Uterus (tissue), 4 donors: ENCODE measurements around the gene GPR31. TPM values are rescaled to one million over a fixed set of nuclear protein-coding genes. Genes with fewer than 3 reads are reported as not detected.

Experiments
- DNase-seq, 2 donors: peaks; one replicate each; pipeline ENCODE4 v3.0.0-alpha.2; 2019 to 2020
- H3K27ac ChIP-seq, 2 donors: fragments of 200-600 bp; sonication (generic); 1 replicate in 1 of 2; 2 replicates in 1 of 2; pipeline ENCODE4 v1.5.1; 2016 to 2018
- H3K27me3 ChIP-seq, 2 donors: fragments of 200-600 bp; sonication (generic); one replicate each; pipeline ENCODE4 v1.5.1; 2018 to 2019; ENCODE audit warnings: control low read depth in 1 of 2
- H3K36me3 ChIP-seq, 2 donors: fragments of 200-600 bp; sonication (generic); one replicate each; pipeline ENCODE4 v1.5.1; 2019; ENCODE audit warnings: control low read depth in 1 of 2
- H3K4me1 ChIP-seq, 2 donors: fragments of 200-600 bp; sonication (generic); one replicate each; pipeline ENCODE4 v1.5.1; 2018 to 2019; ENCODE audit warnings: control low read depth in 1 of 2
- H3K4me3 ChIP-seq, 2 donors: fragments of 200-600 bp; sonication (generic); 1 replicate in 1 of 2; 2 replicates in 1 of 2; pipeline ENCODE4 v1.5.1; 2018 to 2019; ENCODE audit warnings: mild to moderate bottlenecking in 1 of 2
- H3K9me3 ChIP-seq, 2 donors: fragments of 200-600 bp; sonication (generic); one replicate each; pipeline ENCODE4 v1.5.1; 2019; ENCODE audit warnings: control low read depth in 1 of 2
- CTCF ChIP-seq, 4 experiments: fragments of 200-600 bp in 2 of 4; fragments of 450-650 bp in 2 of 4; sonication (generic) in 2 of 4; IDR thresholded peaks; one replicate each; pipeline ENCODE4 v1.5.1; 2016 to 2019; ENCODE audit warnings: antibody characterized with exemption in 4 of 4, mild to moderate bottlenecking in 2 of 4, moderate library complexity in 1 of 4
- POLR2A ChIP-seq, 2 donors: fragments of 450-650 bp; IDR thresholded peaks; one replicate each; pipeline ENCODE4 v1.6.1; 2016; ENCODE audit warnings: antibody characterized with exemption in 2 of 2, mild to moderate bottlenecking in 1 of 2, moderate library complexity in 1 of 2
- intact Hi-C: fragments of 100-400 bp; cut with DNase I; formaldehyde crosslinking; loops from one replicate; pipeline ENCODE4 v1.15.1; 2023; ENCODE audit warnings: low total_unique reads
- total RNA-seq, 4 donors: library from RNA; depleted of rRNA in 3 of 4; stranded (reverse); fragments of >200 nt in 3 of 4; gene quantifications; one replicate each; pipeline versions ENCODE4 v1.1.0 to v1.2.4, GENCODE V29; 2014 to 2023
- donor health status: DM: yes; HTN: yes; CAD: no.

Gene GPR31
- total RNA-seq, 4 donors from 2014 or later, result not detected

DNA sequence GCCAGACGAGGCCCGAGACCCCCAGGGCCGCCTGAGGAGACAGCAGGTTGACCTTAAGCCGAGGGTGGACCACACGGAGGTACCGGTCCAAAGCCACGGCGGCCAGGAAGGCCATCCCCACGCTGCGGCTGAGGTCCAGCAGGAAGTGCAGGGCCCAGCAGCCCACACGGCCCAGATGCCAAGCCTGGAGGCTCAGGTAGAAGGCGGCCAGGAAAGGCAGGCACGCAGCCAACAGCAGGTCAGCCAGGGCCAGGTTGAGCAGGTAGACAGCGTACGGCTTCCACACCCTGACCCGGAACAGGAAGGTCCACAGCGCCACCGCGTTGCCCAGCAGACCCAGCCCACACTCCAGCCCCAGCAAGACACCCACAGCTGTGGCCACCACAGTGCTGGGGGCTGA, 366 bp downstream of the GPR31 start:
- no peaks in the 10 kb centered on the region for H3K9me3 ChIP-seq
- no peaks in the 10 kb centered on the region for H3K4me1 ChIP-seq
- TF ChIP-seq CTCF (IDR thresholded peaks at IDR 0.05) (no peak), POLR2A (IDR thresholded peaks at IDR 0.05) (no peak)
- intact Hi-C loops, result no loop called here
- H3K4me3 ChIP-seq, result no peak overlapping the region
- H3K36me3 ChIP-seq, result no peaks in the 10 kb centered on the region
- no peaks in the 10 kb centered on the region for H3K27me3 ChIP-seq
- no peak for DNase-seq
- no peak overlapping the region for H3K27ac ChIP-seq

DNA sequence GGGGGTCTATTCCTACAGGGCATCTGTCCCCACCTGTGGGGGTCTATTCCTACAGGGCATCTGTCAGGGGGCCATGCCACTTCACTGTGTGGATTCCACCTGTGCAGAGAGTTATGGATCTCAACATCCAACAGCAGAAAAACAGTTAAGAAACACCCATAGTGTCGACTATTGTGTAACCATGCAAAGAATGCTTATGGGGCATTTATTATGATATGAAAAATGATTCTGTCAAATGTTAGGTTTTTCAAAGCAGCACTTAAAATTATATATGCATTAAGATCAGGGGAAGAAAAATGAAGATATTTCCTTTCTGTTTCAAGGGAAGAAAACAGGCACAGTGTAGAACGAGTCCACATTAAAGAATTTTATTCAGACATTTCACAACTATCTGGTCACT, 2.9 kb downstream of the GPR31 start:
- intact Hi-C loops, result no loop called here
- H3K4me3 ChIP-seq, result no peak overlapping the region

DNA sequence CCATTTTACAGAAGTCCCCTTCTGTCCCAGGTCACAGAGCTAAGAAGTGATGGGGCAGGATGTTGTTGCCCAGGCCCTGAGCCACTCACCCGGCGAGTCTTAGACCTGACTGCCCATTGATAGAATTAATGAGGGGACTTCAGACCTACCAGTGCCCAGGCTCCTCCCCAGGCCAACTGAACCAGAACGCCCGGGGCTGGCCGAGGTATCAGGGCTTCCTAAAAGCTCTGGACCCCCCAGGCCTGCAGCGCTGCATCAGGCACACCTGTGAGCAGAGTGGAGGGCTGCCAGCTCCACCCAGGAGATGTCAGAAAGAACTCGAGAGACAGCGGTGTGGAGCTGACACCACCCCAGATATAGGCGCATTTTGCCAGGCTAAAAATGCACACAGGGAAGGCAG, 3.5 kb downstream of the GPR31 start:
- H3K4me3 ChIP-seq, result no peak overlapping the region
- no peaks in the 10 kb centered on the region for H3K9me3 ChIP-seq
- H3K4me1 ChIP-seq, result no peaks in the 10 kb centered on the region
- H3K27ac ChIP-seq, result no peak overlapping the region
- TF ChIP-seq CTCF (IDR thresholded peaks at IDR 0.05) (no peak), POLR2A (IDR thresholded peaks at IDR 0.05) (no peak)
- no peak for DNase-seq
- no peaks in the 10 kb centered on the region for H3K27me3 ChIP-seq
- no peaks in the 10 kb centered on the region for H3K36me3 ChIP-seq
- intact Hi-C loops, result no loop called here

More for the DNA sequence above, 2.9 kb downstream of the GPR31 start:
- no peaks in the 10 kb centered on the region for H3K9me3 ChIP-seq
- no peaks in the 10 kb centered on the region for H3K36me3 ChIP-seq
- no peak for TF ChIP-seq POLR2A (IDR thresholded peaks at IDR 0.05)
- TF ChIP-seq CTCF (IDR thresholded peaks at IDR 0.05), result no peak
- no peaks in the 10 kb centered on the region for H3K27me3 ChIP-seq
- H3K27ac ChIP-seq, result no peak overlapping the region
- H3K4me1 ChIP-seq, result no peaks in the 10 kb centered on the region
- no peak for DNase-seq

GRCh38 chr6:167153521-167153959, 4.2 kb downstream of the GPR31 start:
- Histone ChIP-seq H3K4me3 (no peak overlapping the region), H3K4me1 (no peaks in the 10 kb centered on the region), H3K9me3 (no peaks in the 10 kb centered on the region), H3K27me3 (no peaks in the 10 kb centered on the region), H3K27ac (no peak overlapping the region), H3K36me3 (no peaks in the 10 kb centered on the region)
- TF ChIP-seq POLR2A (IDR thresholded peaks at IDR 0.05) (no peak), CTCF (IDR thresholded peaks at IDR 0.05) (no peak)
- intact Hi-C loops, result no loop called here
- DNase-seq, result no peak

- no peaks in the 10 kb centered on the region for H3K27me3 ChIP-seq
- TF ChIP-seq POLR2A (IDR thresholded peaks at IDR 0.05) (no peak), CTCF (IDR thresholded peaks at IDR 0.05) (no peak)
- no peak overlapping the region for H3K27ac ChIP-seq
- no peaks in the 10 kb centered on the region for H3K36me3 ChIP-seq
- H3K9me3 ChIP-seq, result no peaks in the 10 kb centered on the region
- H3K4me1 ChIP-seq, result no peaks in the 10 kb centered on the region
- DNase-seq, result no peak
- no peak overlapping the region for H3K4me3 ChIP-seq
- intact Hi-C loops, result no loop called here
These were observed 4.9 kb downstream of the GPR31 start for GRCh38 chr6:167152862-167153261.
